ELR (cell line): Measurements from ENCODE around the gene AWAT1.
"Not testable (repeated sequence)": the region's sequence is repeated elsewhere in the genome, so short reads cannot be mapped to it uniquely, and the experiment has no call there.

Experiments
- DNase-seq: peaks from one replicate; pipeline ENCODE4 v3.0.0-alpha.2; 2015; ENCODE audit warnings: low read depth

The AWAT1 gene

DNA sequence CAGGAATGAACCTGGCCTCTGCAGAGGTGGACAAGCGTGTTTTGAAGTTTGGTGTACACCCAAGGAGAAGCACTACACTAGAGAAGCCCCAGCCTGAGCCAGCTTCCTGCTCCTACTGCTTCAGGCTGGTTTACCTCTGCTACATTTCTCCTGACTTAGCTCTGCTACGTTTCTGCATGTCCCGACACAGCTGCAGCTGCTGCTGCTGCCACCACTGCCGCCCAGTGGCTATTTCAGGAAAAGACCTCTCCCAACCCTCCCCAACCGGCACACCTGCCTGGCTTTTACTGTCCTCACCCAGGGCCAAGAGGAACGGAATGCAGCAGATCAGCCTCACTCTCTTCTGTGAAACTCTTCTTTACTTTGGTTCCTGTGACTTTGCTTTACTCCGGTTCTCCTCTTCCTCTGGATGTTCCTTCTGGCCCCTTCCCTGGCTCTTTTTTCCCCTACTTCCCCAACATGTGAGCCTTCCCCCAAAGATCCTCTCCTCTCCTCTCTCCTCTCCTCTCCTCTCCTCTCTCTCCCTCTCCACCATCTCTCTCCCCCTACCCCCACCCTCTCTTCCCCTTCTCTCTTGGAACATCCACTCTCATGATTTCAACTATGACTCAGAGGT lies 28.6 kb downstream of the AWAT1 start:
- DNase-seq: peak; percentile 47

GRCh38 chrX:70264784-70265183 lies 30.3 kb downstream of the AWAT1 start:
- DNase-seq: no peak

GRCh38 chrX:70268034-70268433 lies 33.6 kb downstream of the AWAT1 start, which contains the start of gene ARR3:
ARR3 (plus strand) TSS chrX:70268334; CDS start chrX:70269386, 1,052 bp downstream.
- no peak for DNase-seq

DNA sequence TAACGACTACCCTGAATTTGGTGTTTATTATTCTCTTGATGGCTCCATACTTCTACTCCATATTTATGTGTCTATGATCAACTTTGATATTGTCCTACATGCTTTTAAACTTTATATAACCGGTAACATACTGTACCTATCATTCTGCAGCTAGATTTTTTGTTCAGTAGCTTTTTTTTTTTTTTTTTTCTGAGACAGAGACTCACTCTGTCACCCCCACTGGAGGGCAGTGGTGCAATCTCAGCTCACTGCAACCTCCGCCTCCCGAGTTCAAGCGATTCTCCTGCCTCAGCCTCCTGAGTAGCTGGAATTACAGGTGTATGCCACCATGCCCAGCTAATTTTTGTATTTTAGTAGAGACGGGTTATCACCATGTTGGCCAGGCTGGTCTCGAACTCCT lies 39.6 kb downstream of the AWAT1 start:
- DNase-seq: not testable (repeated sequence)

DNA sequence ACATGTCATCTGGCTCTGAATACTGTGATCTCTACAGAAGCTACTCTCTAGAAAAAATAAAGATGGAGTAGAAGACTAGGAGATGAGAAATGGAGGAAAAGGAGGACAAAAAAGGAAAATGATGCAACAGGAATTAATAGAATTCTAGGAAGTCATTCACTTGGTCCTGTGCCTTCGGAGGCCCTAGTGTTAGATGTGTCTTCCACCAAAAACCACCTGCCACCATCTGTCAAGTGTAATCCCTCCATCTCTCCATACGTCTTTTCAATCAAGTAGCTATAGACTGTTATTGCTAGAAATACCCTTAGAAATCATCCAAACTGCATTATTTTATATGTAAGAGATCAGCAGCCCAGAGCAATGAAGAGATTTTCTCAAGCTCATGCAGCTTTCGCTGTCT lies 44.6 kb downstream of the AWAT1 start:
- DNase-seq: no peak

GRCh38 chrX:70280573-70280972 lies 46.1 kb downstream of the AWAT1 start:
- no peak for DNase-seq

DNA sequence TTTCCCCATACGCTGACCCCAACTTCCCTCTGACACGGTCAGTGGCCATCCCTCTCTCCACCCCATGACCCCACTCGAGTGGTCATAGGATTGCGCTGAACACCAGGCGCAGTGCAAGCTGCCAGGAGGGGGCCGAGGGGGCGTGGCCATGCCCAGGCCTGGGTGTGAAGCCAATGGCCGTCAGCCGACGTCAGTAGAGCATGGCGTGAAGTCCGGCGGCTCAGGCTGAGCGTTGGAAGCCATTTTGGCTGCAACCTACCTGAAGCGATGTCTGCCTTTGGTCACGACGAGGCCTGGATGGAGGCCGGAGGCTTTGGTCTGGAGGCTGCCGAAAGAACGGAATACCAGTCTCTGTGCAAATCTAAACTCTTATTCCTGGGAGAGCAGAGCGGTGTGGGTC lies 47.5 kb downstream of the AWAT1 start, which contains the start of gene RAB41:
RAB41 (plus strand) TSS at position 222 of the 400 bp plus-strand sequence; CDS start at position 268, 46 bp downstream.
- DNase-seq: no peak

DNA sequence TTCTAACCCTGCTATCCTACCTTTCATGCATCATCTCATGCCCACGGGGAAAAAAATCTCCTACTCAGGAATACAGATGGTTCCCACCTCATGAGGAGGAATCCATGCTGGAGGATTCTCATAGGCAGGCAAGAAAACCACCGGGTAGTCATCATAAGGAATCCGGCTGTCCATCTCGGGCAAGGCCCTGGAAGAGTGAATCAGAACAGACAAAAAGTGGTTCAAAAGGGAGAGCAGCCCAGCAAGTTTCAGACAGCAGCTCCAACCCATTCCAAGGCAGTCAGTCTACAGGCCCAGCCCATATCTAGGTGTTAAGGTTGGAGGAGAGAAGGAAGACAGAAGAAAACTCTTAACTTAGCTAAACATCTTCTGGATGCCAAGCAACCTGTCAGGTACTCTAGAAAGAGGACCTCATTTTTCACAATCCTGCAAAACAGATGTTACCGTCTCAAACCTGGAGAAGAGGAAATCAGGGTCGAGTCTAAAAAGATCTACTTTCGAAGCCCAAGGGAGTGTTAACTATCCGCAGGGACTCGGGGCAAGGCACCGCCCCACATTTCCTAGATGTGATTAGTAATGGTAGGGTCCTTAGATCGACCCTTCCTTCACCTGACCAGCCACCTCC lies 54.8 kb downstream of the AWAT1 start:
- DNase-seq: peak; percentile 61
